SU-DHL-6 (cell line): ENCODE measurements around the gene ARHGAP10.

Source experiments
- H2AFZ ChIP-seq: fragments of 200-600 bp; sonication (generic); 2 replicates; pipeline ENCODE4 v1.6.1; 2014; ENCODE audit warnings: low read depth, mild to moderate bottlenecking, moderate library complexity, mixed read lengths, antibody characterized with exemption, low read length; ENCODE audit not compliant: severe bottlenecking
- H3F3A ChIP-seq: fragments of 200-600 bp; shearing (Covaris generic); 2 replicates; pipeline ENCODE4 v1.6.0; 2016; ENCODE audit warnings: antibody characterized with exemption, mild to moderate bottlenecking; ENCODE audit not compliant: insufficient read depth
- H3K27ac ChIP-seq: fragments of 200-600 bp; sonication (generic); 2 replicates; pipeline ENCODE4 v1.5.1; 2016; ENCODE audit warnings: low read depth, mild to moderate bottlenecking, low read length, moderate library complexity, mixed read lengths
- H3K27me3 ChIP-seq: fragments of 200-600 bp; sonication (generic), shearing (Covaris generic); 2 replicates; pipeline ENCODE4 v1.6.0; 2014; ENCODE audit warnings: mild to moderate bottlenecking, low read length
- H3K36me3 ChIP-seq: fragments of 200-600 bp; sonication (generic); 2 replicates; pipeline ENCODE4 v1.6.1; 2014; ENCODE audit warnings: mild to moderate bottlenecking, low read length, mixed read lengths
- H3K4me2 ChIP-seq: fragments of 300-600, 200-600 bp; shearing (Covaris generic), sonication (generic); 2 replicates; pipeline ENCODE4 v1.6.0; 2014; ENCODE audit warnings: low read length, low read depth, mild to moderate bottlenecking; ENCODE audit not compliant: poor library complexity, severe bottlenecking
- H3K4me3 ChIP-seq: fragments of 200-600 bp; sonication (generic); 2 replicates; pipeline ENCODE4 v1.5.1; 2014; ENCODE audit warnings: antibody characterized with exemption, low read length, mild to moderate bottlenecking, mixed read lengths; ENCODE audit not compliant: insufficient read depth, poor library complexity, severe bottlenecking
- H3K79me2 ChIP-seq: fragments of 200-600 bp; sonication (generic); 2 replicates; pipeline ENCODE4 v1.6.1; 2014; ENCODE audit warnings: mild to moderate bottlenecking, low read length, moderate library complexity; ENCODE audit not compliant: insufficient read depth
- H3K9ac ChIP-seq: fragments of 200-600 bp; sonication (generic); 2 replicates; pipeline ENCODE4 v1.7.0; 2014; ENCODE audit warnings: mild to moderate bottlenecking, low read length
- H3K9me2 ChIP-seq: fragments of 200-600 bp; sonication (generic); replicated peaks from 2 replicates; pipeline ENCODE4 v1.6.1; 2014; ENCODE audit warnings: low read length; ENCODE audit not compliant: insufficient read depth
- H3K9me3 ChIP-seq: fragments of 200-600 bp; sonication (generic); 2 replicates; pipeline ENCODE4 v1.6.1; 2014; ENCODE audit warnings: low read length, mixed read lengths; ENCODE audit not compliant: insufficient read depth
- H4K20me1 ChIP-seq: fragments of 200-600 bp; sonication (generic); 2 replicates; pipeline ENCODE4 v1.6.1; 2014; ENCODE audit warnings: low read depth, mild to moderate bottlenecking, antibody characterized with exemption, low read length, moderate library complexity, mixed read lengths
- CTCF ChIP-seq: fragments of 200-600 bp; sonication (generic); IDR thresholded peaks from one replicate; pipeline ENCODE4 v1.5.1; 2017; ENCODE audit warnings: antibody characterized with exemption, mild to moderate bottlenecking, low read length, moderate library complexity; ENCODE audit not compliant: insufficient read depth, poor library complexity, severe bottlenecking
- EZH2phosphoT487 ChIP-seq: fragments of 200-600 bp; sonication (generic), shearing (Covaris generic); conservative IDR thresholded peaks from 2 replicates; pipeline ENCODE4 v1.6.1; 2018; ENCODE audit warnings: mild to moderate bottlenecking, antibody characterized with exemption, low read length, moderate library complexity, mixed read lengths

Gene ARHGAP10

DNA sequence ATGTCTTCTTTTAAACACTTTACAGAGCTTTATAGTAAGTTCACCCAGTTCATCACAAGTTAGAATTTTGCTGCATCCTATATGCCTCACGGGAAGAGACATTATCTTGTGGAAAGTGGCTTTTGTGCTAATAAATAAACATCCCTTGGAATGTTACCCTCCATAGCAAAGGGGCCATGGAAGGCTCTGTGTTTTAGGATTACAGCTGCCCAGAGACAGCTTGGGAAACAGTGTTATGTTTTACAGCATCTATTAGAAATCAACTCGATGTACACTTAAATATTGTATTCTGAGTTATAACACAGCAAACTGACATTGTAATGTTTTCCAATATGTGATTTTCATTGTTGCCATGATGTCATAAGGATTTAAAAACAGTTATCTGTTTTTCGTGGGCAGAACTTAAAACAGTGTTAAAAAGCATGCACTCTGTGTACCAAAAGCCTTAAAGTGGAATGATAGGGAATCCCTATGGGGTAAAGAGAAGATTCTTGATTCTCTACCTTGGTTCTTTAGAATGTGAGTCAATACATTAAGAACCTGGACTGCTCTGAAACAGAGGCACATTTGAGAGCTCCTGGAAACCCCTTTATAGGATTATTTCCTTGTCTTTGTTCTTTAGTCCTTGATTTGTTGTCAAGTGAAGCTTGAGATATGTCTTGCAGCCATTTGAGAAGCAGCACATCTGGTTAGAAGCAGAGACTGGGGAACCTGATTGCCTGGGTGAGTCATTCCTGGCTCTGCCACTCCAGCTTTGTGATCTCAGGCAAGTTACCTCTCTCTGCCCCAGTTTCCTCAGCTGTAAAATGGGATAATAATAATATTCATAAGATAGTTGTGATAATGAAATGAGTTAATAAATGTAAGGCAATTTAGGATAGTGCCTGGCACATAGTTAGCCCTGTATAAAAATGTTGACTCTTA lies 41.6 kb downstream of the ARHGAP10 start:
- H3K9me3 ChIP-seq: no peaks in the 10 kb centered on the region
- H3F3A ChIP-seq: no peaks in the 10 kb centered on the region
- H3K9ac ChIP-seq: no peak overlapping the region
- no peaks in the 10 kb centered on the region for H3K9me2 ChIP-seq
- TF ChIP-seq EZH2phosphoT487 (no peak), CTCF (no peak)
- H4K20me1 ChIP-seq: no peaks in the 10 kb centered on the region
- no peak overlapping the region for H2AFZ ChIP-seq
- no peak overlapping the region for H3K27ac ChIP-seq
- H3K36me3 ChIP-seq: no peaks in the 10 kb centered on the region
- no peak overlapping the region for H3K4me2 ChIP-seq
- no peak overlapping the region for H3K4me3 ChIP-seq
- H3K79me2 ChIP-seq: no peaks in the 10 kb centered on the region
- no peaks in the 10 kb centered on the region for H3K27me3 ChIP-seq

DNA sequence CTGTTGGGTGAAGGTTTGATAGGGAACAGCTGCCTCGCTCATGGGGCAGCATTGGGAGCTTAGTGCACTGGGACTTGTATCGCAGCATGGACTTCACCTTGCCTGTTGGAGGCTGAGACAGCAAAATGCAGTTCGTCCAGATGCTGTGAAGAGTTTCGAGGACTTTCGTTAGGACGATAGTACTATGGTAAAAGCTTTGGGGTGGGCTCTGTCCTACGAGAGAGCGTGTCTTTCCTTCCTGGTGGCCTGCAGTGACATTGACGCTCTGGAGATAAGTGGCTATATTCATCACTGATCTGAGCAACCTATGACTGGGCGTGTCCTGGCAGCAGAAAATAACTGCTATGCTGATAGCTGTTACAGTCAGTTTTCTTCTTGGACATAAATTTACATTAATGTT lies 44.8 kb downstream of the ARHGAP10 start:
- H3K79me2 ChIP-seq: no peaks in the 10 kb centered on the region
- H4K20me1 ChIP-seq: no peaks in the 10 kb centered on the region
- no peaks in the 10 kb centered on the region for H3K9me3 ChIP-seq
- H3K36me3 ChIP-seq: no peaks in the 10 kb centered on the region
- no peaks in the 10 kb centered on the region for H3K27me3 ChIP-seq
- no peaks in the 10 kb centered on the region for H3F3A ChIP-seq
- TF ChIP-seq CTCF (no peak), EZH2phosphoT487 (no peak)
- H3K4me2 ChIP-seq: no peak overlapping the region
- H3K27ac ChIP-seq: no peak overlapping the region
- no peak overlapping the region for H2AFZ ChIP-seq
- H3K9ac ChIP-seq: no peak overlapping the region
- H3K9me2 ChIP-seq: no peaks in the 10 kb centered on the region
- no peak overlapping the region for H3K4me3 ChIP-seq

DNA sequence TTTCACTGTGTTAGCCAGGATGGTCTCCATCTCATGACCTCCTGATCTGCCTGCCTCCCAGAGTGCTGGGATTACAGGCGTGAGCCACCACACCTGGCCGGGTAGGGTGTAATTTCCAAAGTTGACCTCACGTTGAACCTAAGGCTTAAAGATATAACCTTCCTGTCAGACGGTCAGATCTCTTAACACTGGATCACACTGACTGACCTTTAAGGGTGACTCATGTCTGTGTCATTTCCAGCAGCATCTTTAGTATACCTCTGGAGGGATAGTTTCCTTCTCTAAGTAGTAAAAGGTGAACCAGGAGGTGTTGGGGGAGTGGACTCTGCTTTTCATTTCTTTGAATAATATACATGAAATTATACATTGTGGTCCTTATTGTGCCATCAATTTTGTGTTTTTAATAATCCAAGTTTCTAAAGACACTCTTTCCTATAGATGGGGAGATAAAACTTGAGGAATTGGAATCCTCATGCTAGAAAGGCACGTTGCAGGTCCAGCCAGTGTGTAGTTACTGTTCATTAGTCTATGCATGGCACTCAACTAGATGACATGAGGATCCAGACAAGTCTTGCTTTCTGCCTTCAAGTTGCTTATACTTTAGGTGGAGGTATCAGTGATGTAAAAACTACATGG lies 45.7 kb downstream of the ARHGAP10 start:
- Histone ChIP-seq H3K4me2 (no peak overlapping the region), H3K36me3 (no peaks in the 10 kb centered on the region), H3K27ac (no peak overlapping the region), H2AFZ (no peak overlapping the region), H3K9me2 (no peaks in the 10 kb centered on the region), H3K27me3 (no peaks in the 10 kb centered on the region), H3K9ac (no peak overlapping the region), H4K20me1 (no peaks in the 10 kb centered on the region), H3K4me3 (no peak overlapping the region), H3F3A (no peaks in the 10 kb centered on the region), H3K79me2 (no peaks in the 10 kb centered on the region), H3K9me3 (no peaks in the 10 kb centered on the region)
- no peak for TF ChIP-seq CTCF
- no peak for TF ChIP-seq EZH2phosphoT487
